Mesothelial cell of epicardium (in vitro differentiated cells): ENCODE measurements around the gene RPL13. TPM values are rescaled to one million over a fixed set of nuclear protein-coding genes. Genes with fewer than 3 reads are reported as not detected.

ENCODE experiments used
- DNase-seq, 2 experiments: peaks; one replicate each; pipeline ENCODE4 v3.0.0; 2021; ENCODE audit warnings: low spot score in 2 of 2; ENCODE audit not compliant: unreplicated experiment in 2 of 2
- H3K27ac Mint-ChIP-seq: 2 replicates; pipeline ENCODE4 v1.8.0; 2021; ENCODE audit warnings: mixed read lengths
- H3K27me3 Mint-ChIP-seq: 2 replicates; pipeline ENCODE4 v1.8.0; 2021; ENCODE audit warnings: low read depth, mixed read lengths
- H3K36me3 Mint-ChIP-seq: 2 replicates; pipeline ENCODE4 v1.8.0; 2021; ENCODE audit warnings: mixed read lengths
- H3K4me1 Mint-ChIP-seq: 2 replicates; pipeline ENCODE4 v1.8.0; 2021; ENCODE audit warnings: mixed read lengths
- H3K4me3 Mint-ChIP-seq: 2 replicates; pipeline ENCODE4 v1.8.0; 2021; ENCODE audit warnings: mild to moderate bottlenecking, moderate library complexity, mixed read lengths
- H3K9me3 Mint-ChIP-seq: 2 replicates; pipeline ENCODE4 v1.8.0; 2021; ENCODE audit warnings: mixed read lengths
- total RNA-seq: library from RNA; stranded (reverse); gene quantifications from 3 replicates; pipeline ENCODE4 v1.2.1, GENCODE V29; 2021
- TF ChIP-seq, protein P1 (sequence below): fragments of 200-600 bp; sonication (generic); IDR thresholded peaks from one replicate; pipeline ENCODE4 v1.5.0; 2021; ENCODE audit warnings: antibody characterized with exemption; ENCODE audit not compliant: unreplicated experiment

Gene RPL13
- total RNA-seq, 1 donor from 2014 or later, result 2,065 TPM

GRCh38 chr16:89554343-89554742 is 6.1 kb upstream of the RPL13 start:
- Mint-ChIP-seq H3K9me3 (no peaks in the 10 kb centered on the region), H3K27me3 (no peaks in the 10 kb centered on the region), H3K27ac (no peak overlapping the region), H3K36me3 (peaks cover 22% of the 10 kb centered on the region), H3K4me3 (no peak overlapping the region), H3K4me1 (no peaks in the 10 kb centered on the region)
- no peak for DNase-seq
- TF ChIP-seq, protein P1, sequence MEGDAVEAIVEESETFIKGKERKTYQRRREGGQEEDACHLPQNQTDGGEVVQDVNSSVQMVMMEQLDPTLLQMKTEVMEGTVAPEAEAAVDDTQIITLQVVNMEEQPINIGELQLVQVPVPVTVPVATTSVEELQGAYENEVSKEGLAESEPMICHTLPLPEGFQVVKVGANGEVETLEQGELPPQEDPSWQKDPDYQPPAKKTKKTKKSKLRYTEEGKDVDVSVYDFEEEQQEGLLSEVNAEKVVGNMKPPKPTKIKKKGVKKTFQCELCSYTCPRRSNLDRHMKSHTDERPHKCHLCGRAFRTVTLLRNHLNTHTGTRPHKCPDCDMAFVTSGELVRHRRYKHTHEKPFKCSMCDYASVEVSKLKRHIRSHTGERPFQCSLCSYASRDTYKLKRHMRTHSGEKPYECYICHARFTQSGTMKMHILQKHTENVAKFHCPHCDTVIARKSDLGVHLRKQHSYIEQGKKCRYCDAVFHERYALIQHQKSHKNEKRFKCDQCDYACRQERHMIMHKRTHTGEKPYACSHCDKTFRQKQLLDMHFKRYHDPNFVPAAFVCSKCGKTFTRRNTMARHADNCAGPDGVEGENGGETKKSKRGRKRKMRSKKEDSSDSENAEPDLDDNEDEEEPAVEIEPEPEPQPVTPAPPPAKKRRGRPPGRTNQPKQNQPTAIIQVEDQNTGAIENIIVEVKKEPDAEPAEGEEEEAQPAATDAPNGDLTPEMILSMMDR, result no peak

- H3K36me3 Mint-ChIP-seq, result peaks cover 19% of the 10 kb centered on the region
- H3K4me1 Mint-ChIP-seq, result peaks cover 7% of the 10 kb centered on the region
- H3K27me3 Mint-ChIP-seq, result no peaks in the 10 kb centered on the region
- no peak overlapping the region for H3K27ac Mint-ChIP-seq
- TF ChIP-seq, protein P1, result no peak
- no peaks in the 10 kb centered on the region for H3K9me3 Mint-ChIP-seq
- no peak overlapping the region for H3K4me3 Mint-ChIP-seq
- no peak for DNase-seq
Measured at GRCh38 chr16:89555265-89555664, 5.2 kb upstream of the RPL13 start.

- Mint-ChIP-seq H3K4me1 (peaks cover 7% of the 10 kb centered on the region), H3K27me3 (no peaks in the 10 kb centered on the region), H3K27ac (no peak overlapping the region), H3K9me3 (no peaks in the 10 kb centered on the region), H3K36me3 (peaks cover 19% of the 10 kb centered on the region), H3K4me3 (no peak overlapping the region)
- DNase-seq, result no peak
- TF ChIP-seq, protein P1, result no peak
Measured at GRCh38 chr16:89555780-89556179, 4.7 kb upstream of the RPL13 start.

GRCh38 chr16:89556750-89557689 is 3.5 kb upstream of the RPL13 start:
- TF ChIP-seq, protein P1, result peak; percentile 61
- peak overlapping the region; percentile 1 for H3K4me3 Mint-ChIP-seq
- no peaks in the 10 kb centered on the region for H3K27me3 Mint-ChIP-seq
- H3K9me3 Mint-ChIP-seq, result no peaks in the 10 kb centered on the region
- peaks cover 13% of the 10 kb centered on the region for H3K4me1 Mint-ChIP-seq
- DNase-seq, result peak in 1 of 2 experiments; percentile 78
- H3K36me3 Mint-ChIP-seq, result peaks cover 23% of the 10 kb centered on the region
- peak overlapping the region; percentile 88 for H3K27ac Mint-ChIP-seq

- peaks cover 22% of the 10 kb centered on the region for H3K4me1 Mint-ChIP-seq
- H3K27me3 Mint-ChIP-seq, result no peaks in the 10 kb centered on the region
- peak overlapping the region; percentile 1 for H3K4me3 Mint-ChIP-seq
- H3K27ac Mint-ChIP-seq, result peak overlapping the region; percentile 88
- DNase-seq, result no peak
- no peaks in the 10 kb centered on the region for H3K9me3 Mint-ChIP-seq
- peaks cover 22% of the 10 kb centered on the region for H3K36me3 Mint-ChIP-seq
- TF ChIP-seq, protein P1, result no peak
Measured at GRCh38 chr16:89557690-89558490, 2.6 kb upstream of the RPL13 start.
